Activated CD8-positive, alpha-beta memory T cell treated with anti-CD3 and anti-CD28 coated beads, Interleukin-2, amount 50 U/mL, for 24 hours (primary cell): ENCODE data around the gene PLXNB3.

Experiments used
- DNase-seq: peaks from one replicate; pipeline ENCODE4 v3.0.0-alpha.2; 2020; ENCODE audit errors: extremely low read depth

Gene PLXNB3

DNA sequence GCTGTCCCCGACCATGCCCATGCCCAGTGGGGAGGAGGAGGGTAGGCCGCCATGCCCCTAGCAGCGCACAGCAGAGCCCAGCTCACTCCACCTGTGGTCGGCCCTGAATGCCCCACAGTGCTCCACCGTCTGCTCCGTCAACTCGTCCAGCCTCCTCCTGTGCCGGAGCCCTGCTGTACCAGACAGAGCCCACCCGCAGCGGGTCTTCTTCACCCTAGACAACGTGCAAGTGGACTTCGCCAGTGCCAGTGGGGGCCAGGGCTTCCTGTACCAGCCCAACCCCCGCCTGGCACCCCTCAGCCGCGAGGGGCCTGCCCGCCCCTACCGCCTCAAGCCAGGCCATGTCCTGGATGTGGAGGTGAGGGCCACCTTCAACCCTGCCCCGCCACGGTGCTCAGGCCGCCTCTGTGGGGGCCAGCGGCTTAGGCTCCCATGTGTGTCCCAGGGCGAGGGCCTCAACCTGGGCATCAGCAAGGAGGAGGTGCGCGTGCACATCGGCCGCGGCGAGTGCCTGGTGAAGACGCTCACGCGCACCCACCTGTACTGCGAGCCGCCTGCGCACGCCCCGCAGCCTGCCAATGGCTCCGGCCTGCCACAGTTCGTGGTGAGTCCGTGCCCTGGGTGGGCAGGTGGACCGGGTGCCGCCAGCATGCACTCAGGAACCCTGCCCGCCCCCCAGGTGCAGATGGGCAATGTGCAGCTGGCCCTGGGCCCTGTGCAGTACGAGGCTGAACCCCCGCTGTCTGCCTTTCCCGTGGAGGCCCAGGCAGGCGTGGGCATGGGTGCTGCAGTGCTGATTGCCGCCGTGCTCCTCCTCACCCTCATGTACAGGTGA is 9.9 kb downstream of the PLXNB3 start:
- DNase-seq, result no peak

DNA sequence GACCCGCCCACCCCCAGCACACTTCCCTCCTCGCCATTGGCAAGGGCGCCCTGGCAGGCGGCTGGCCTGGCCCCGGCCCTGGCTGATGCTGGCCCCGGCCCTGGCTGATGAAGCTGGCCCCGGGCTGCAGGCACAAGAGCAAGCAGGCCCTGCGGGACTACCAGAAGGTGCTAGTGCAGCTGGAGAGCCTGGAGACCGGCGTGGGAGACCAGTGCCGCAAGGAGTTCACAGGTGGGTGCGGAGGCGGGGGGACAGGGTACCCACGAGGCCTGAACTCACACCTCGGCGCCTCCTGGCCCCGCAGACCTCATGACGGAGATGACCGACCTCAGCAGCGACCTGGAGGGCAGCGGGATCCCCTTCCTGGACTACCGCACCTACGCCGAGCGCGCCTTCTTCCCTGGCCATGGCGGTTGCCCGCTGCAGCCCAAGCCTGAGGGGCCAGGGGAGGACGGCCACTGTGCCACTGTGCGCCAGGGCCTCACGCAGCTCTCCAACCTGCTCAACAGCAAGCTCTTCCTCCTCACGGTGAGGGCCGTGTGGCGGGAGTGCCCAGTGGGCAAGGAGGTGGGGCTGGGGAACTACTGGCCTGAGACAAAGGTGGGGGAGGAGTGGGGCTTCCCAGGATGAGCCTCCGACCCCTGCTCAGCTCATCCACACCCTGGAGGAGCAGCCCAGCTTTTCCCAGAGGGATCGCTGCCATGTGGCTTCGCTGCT is 10.7 kb downstream of the PLXNB3 start:
- no peak for DNase-seq

DNA sequence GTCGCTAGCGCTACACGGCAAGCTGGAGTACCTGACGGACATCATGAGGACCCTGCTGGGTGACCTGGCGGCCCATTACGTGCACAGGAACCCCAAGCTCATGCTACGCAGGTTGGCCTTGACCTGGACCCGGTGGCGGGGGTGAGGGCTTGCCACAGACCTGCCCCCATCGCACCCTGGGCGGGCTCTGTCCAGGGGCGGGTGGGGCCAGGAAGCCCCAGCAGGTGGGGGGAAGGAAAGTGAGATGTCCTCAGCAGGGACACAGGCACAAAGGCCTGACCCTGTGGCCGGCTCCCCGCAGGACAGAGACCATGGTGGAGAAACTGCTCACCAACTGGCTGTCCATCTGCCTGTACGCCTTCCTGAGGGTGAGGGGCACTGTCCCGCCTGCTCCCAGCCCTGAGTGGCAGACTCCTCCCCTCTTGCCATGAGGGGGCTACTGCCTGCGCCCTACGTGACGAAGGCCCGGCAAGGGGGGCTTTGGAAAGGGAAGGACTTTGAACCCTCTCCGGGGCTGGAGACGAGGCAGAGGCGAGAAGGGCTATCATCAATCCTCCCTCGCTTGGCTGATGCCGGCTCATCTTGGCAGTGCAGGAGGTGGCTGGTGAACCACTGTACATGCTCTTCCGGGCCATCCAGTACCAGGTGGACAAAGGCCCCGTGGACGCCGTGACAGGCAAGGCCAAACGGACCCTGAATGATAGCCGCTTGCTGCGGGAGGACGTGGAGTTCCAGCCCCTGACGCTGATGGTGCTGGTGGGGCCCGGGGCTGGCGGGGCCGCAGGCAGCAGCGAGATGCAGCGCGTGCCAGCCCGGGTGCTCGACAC is 11.5 kb downstream of the PLXNB3 start:
- no peak for DNase-seq

DNA sequence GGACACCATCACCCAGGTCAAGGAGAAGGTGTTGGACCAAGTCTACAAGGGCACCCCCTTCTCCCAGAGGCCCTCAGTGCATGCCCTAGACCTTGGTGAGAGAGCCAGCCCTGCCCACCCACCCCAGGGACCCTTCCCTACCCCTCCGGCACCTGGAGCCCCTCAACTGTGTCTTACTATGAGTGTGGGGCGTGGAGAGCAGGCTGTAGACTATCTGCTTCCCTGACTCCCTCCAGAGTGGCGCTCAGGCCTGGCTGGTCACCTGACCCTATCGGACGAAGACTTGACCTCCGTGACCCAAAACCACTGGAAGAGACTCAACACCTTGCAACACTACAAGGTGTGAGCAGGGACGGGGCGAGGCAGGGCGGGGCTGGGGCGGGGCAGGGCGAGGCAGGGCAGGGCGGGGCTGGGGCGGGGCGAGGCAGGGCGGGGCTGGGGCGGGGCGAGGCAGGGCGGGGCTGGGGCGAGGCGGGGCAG is 12.1 kb downstream of the PLXNB3 start:
- DNase-seq, result no peak

DNA sequence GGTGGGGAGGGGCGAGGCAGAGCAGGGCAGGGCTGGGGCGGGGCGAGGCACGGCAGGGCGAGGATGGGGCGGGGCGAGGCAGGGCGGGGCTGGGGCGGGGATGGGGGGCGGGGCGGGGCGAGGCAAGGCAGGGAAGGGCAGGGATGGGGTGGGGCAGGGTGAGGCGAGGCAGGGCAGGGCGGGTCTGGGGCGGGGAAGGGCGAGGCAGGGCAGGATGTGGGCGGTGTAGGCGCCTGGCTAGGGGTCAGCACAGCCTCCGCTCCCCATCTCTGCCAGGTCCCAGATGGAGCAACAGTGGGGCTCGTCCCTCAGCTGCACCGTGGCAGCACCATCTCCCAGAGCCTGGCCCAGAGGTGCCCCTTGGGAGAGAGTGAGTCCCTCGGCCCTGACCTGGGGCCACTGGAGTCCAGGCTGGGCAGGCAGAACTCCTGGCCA is 12.6 kb downstream of the PLXNB3 start:
- DNase-seq, result no peak

DNA sequence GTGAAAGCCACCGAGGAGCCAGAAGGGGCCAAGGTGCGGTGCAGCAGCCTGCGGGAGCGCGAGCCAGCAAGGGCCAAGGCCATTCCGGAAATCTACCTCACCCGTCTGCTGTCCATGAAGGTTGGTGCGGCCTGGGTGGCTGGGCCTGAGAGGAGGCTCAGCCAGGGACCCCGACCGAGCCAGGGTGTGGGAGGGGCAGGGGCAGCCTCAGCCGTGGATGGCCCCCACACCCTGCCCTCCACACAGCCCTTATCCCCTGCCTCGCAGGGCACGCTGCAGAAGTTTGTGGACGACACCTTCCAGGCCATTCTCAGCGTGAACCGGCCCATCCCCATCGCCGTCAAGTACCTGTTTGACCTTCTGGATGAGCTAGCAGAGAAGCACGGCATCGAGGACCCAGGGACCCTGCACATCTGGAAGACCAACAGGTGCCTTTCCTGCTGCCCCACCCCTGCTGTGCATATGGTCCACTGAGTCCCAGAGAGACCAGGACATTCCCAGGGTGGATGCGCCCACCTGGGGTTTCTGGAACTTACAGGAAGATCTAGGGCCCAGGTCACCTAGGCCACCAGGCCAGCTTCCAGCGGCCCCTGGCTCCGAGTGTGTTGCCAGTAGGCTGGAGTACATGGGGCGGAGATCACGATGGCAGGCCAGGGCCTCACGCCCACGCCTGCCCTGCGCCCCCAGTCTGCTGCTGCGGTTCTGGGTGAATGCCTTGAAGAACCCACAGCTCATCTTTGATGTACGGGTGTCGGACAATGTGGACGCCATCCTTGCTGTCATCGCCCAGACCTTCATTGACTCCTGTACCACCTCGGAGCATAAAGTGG is 13.4 kb downstream of the PLXNB3 start:
- no peak for DNase-seq

DNA sequence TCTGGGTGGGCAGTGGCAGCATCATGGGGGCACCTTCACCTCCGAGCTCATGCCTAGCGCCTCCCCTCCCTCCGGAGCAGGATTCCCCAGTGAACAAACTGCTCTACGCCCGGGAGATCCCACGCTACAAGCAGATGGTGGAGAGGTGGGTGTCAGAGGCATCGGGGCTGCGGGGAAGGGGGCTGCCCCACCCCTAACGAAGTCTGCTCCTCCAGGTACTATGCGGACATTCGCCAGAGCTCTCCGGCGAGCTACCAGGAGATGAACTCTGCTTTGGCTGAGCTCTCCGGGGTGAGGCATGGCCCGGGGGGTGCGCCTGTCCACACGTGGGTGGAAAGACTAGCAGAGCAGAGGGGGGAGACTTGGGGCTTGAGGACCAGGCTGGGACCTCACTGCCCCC is 14.1 kb downstream of the PLXNB3 start:
- no peak for DNase-seq

DNA sequence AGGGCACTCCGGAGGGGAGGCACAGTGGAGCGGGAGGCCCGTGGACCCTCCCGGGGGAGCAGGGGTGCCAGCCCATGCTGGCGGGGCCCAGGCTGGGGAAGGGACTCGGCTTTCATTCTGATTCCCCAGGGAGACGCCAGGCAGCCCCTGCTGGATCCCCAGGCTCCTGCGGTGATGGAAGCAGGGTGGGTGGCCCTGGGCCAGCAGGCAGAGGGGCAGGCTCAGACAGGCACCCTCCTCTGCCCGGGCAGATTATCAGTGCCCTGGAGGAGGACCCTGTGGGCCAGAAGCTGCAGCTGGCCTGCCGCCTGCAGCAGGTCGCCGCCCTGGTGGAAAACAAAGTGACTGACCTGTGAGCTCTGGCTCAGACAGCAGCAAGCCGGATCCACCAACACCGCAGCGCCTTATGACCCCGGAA is 14.6 kb downstream of the PLXNB3 start:
- DNase-seq, result no peak

DNA sequence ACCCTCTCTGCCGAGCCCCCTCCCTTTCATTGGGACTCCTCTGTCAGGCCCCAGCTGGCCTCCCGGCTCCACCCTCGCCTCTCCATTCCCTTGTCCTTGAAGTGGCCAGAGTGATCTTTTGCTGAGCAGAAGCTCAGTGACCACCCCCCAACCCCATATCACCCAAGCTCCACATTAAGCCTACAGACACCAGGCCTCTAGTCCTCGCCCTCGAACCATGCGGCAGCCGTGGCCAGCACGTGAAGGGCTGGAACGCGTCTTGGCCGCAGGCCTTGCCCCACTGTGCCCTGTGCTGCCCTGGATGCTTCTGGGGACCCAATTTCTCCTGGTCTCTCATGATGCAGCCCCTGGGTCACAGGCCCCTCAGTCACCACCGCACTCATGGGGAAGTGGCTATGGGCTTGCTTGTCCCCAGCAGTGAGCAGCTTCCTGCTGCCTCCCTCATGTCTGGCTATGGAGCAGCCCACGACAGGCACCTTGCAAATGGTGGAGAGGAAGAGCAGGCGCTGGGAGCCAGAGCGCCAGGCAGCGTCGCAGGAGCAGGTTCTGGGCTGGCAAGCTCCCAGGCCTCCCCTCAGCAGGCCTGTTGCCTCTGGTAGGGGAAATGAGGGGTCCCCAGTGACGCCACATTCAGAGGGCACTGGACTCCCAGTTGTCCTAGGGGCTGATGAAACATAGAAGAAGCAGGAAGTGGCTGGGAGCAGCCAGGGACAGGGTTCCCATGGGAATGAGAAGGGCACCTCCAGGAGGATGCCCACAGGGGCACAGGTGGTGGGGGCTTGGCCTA is 16.0 kb downstream of the PLXNB3 start:
- no peak for DNase-seq

DNA sequence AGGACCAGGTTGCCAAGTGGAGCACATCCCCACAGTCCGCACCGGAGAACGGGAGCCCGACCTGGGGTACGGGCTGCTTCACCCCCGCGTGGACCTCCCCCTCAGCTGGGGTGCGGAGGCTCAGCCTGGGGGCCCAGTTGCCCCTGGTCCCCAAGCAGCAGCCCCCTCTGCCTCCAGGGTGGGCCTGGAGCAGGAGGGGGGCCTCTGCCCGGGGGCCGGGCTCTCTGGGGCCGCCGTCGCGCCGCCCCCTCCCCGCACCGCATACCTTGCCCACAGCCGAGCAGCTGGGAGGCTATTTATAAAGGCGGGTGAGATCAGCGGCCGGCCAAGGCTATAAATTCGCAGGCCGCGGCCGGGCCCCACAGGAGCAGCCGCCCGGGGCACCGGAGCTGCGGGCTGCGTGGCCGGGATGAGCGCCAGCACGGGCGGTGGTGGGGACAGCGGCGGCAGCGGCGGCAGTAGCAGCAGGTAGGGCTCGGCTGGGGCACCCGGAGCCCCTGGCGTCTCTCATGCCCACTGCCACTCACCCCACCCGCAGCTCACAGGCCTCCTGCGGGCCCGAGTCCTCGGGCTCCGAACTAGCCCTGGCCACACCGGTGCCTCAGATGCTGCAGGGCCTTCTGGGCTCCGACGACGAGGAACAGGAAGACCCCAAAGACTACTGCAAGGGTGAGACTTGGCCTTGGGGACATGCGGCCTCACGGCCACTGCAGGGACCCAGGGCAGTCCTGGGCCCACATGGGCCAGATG is 16.8 kb downstream of the PLXNB3 start, which contains the start of gene SRPK3:
TSS of gene SRPK3 (plus strand) at position 364 of the 750 bp plus-strand sequence. CDS start at position 410, 46 bp downstream.
- no peak for DNase-seq

DNA sequence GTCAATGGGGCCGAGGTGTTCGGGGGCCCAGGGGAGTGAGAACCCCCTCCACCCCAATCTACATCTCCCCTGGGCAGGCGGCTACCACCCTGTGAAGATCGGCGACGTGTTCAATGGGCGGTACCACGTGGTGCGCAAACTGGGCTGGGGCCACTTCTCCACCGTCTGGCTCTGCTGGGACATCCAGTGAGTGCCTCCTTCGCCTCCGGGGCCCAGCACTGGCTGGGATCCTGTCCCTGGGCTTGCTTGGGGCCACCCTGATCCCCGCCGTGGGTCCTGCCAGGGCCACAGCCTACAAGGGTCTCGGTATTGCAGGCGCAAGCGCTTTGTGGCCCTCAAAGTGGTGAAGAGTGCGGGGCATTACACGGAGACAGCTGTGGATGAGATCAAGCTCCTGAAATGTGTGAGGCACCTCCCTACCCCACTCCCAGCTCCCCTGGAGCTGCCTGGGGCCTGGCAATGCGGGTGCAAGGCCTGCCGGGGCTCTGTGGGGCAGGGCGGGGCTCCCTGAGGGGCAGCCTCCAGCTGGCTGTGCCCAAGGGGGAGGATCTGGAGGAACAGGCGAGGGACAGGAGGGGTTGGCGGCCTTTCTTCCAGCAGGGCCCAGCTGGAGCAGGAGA is 17.5 kb downstream of the PLXNB3 start:
- DNase-seq, result no peak

DNA sequence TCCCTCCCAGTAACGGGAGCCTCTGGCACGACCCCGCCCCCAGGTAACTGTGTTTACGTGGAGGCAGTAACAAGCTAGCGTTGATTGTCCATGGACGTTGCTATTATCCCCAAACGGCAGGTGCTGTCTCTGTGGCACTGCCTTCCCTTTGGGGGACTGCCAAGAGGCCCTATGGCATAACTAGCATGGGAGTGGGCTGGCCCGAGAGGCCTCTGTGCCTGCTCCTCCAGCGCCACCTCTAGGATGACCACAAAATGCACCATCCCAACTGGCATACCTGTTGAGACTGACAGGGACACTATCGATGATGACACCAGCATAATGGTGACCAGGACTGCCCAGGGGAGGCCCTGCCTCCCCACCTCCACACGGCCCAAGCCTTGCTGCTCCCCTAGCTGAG is 18.3 kb downstream of the PLXNB3 start:
- no peak for DNase-seq

DNA sequence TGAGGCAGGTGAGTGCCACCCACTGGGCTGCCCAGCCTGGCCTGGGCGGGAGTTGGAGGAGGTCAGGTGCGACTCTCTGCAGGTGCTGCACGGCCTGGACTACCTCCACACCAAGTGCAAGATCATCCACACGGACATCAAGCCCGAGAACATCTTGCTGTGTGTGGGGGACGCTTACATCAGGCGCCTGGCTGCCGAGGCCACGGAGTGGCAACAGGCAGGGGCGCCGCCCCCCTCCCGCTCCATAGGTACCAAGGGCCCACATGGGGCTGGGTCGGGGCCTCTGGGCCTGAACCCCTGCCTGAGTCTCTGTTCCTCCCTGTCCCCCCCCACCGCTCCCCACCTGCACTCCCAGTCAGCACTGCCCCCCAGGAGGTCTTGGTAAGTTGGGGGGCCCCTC is 18.8 kb downstream of the PLXNB3 start:
- no peak for DNase-seq

DNA sequence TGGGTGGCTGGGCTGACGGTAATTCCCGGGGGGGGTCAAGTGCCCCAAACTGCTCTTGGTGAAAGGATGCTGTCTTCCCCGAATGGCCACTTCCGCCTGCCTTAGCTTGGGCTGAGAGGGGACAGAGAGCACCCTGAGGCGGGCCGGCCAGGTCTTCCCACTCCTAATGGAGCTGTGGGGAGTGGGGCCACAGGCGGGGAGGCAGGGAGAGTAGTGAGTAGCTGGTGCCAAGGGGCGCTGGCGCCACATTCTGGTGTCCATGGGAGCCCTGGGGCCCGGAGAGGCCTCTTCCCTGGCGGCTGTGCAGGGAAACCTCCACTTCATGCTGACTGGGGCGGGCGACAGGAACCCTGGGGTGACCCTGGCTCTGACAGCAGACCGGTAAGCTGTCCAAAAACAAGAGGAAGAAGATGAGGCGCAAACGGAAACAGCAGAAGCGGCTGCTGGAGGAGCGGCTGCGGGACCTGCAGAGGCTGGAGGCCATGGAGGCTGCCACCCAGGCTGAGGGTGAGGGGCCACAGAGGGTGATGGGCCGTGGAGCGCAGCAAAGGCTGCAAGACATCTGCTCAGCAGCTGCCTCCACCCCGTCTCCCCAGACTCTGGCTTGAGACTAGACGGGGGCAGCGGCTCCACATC is 19.4 kb downstream of the PLXNB3 start:
- DNase-seq, result no peak

DNA sequence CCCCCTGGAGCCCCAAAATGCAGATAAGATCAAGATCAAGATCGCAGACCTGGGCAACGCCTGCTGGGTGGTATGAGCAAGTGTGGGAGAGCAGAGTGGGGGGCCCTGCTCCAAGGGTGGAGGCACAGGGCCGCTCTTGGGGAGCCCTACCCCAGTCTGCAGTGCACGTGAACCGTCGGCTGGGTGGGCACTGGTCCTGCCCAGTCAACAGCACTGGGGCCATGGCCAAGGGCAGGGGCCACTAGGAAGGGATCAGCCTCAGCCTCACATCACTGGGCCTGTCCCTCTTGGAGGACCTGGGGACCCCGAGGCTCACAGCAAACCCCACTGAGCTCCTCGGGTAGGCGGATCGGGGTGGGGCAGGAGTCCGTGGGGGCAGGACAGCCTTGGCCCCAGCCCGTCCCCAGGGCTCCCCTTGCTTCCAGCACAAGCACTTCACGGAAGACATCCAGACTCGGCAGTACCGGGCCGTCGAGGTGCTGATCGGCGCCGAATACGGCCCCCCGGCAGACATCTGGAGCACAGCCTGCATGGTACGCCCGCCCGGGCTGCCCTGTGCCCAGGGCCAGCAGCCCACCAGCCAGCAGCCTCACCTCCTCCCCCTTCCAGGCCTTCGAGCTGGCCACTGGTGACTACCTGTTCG is 20.4 kb downstream of the PLXNB3 start:
- DNase-seq, result no peak

DNA sequence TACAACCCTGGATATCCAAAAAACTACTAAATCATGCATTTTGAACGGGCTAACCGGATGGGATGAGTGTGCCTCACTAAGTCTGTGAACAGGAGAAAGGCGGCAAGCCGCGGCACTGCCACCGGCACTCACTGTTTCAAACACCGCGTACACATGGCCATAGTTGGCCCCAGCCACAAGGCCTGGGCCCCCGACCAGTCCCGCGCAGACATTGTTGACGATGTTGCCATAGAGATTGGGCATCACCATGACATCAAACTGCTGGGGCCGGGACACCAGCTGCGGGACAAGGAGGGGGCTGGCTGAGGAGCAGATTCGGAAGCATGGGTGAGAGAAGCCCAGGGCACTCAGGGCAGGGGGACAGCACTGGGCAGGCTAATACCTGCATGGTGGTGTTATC is 22.6 kb downstream of the PLXNB3 start:
- DNase-seq, result no peak

DNA sequence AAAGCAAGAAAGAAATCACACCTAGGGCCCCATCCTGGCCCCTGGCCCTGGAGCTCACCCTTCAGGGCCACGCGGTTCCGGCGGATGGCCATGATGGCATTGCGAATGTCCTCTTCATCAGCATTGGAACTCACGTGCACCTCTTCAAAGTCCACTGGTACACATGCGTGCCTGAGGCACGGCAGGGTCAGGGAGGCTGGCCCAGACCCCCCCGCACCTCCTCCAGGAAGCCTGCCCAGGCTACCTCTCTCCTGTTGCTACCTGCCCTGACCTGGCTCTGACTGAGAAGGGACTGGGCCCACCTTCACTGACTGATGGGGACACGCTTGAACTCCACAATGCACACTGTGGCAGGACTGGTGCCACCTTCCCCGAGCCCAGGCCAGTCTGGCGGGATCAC is 25.6 kb downstream of the PLXNB3 start:
- no peak for DNase-seq
